GM21526 (cell line): ENCODE data around the gene FAM72B.
"Not testable (repeated sequence)": the region's sequence is repeated elsewhere in the genome, so short reads cannot be mapped to it uniquely, and the experiment has no call there.

Source experiments
- ATAC-seq: cut with Tn5 transposase; IDR thresholded peaks from one replicate; pipeline ENCODE4 v1.9.1; 2021; ENCODE audit warnings: moderate library complexity; ENCODE audit not compliant: unreplicated experiment, low FRiP score

Gene FAM72B

GRCh38 chr1:121200985-121201981 is 17.1 kb upstream of the FAM72B start:
- ATAC-seq = not testable (repeated sequence)

GRCh38 chr1:121200232-121200631 is 16.1 kb upstream of the FAM72B start:
- not testable (repeated sequence) for ATAC-seq

- ATAC-seq = not testable (repeated sequence)
Measured at GRCh38 chr1:121199763-121200162, 15.6 kb upstream of the FAM72B start.

DNA sequence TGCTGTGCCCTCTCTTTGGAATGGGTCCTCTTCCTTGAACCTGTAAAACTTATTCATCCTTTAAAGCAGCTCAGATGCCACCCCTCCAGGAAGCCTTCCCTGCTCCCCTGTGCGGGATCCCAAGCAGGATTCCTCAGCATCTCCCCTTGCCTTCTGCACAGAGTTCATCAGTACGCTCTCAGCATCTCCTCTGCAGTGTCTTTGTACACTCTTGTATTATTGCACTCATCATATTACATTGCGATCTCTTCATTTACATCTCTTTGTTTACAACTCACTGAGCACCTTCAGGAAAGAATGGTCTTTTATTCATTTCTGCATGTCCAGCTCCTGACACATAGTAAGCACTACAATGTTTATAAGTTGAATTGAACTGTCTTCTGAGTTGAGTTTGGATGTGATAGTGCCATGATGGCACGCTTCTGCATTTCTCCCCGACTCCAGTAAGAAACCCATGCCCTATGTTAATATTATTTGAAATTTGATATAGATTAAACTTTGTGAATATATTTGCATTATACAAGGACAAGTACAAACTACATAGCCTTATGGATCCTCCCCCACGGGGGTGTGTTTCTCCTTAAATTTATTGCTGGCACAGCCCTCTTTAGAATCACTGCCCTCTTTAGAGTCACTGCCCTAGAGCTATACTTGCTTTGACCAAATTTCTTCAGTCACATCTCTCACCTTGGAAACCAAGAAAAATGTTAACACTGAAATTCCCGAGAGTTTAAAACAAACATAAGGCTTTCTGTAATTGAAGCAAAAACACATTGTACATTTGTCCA is 13.1 kb upstream of the FAM72B start:
- ATAC-seq = not testable (repeated sequence)

- not testable (repeated sequence) for ATAC-seq
Measured at GRCh38 chr1:121192512-121192911, 8.4 kb upstream of the FAM72B start.

GRCh38 chr1:121187914-121188313 is 3.8 kb upstream of the FAM72B start:
- not testable (repeated sequence) for ATAC-seq

DNA sequence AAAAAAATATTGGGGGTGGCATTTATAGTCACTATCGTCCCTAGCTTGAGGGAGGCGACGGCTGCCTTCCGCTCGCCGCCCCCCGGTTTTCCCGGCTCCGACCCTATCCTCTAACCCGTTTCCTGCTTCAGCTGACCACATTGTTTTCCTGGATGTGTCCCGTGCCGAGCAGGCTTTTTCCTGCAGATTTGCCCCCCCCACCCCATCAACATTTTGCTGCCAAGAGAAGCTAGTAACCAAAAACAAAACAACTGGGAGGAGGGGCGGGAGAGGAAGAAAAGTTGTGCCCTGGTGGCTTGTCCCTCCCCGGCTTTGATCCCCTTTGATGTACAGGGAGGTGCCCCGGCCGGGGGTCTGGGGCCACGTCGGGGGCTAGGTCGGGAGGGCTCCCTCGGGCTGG is 2.1 kb upstream of the FAM72B start:
- ATAC-seq = not testable (repeated sequence)

DNA sequence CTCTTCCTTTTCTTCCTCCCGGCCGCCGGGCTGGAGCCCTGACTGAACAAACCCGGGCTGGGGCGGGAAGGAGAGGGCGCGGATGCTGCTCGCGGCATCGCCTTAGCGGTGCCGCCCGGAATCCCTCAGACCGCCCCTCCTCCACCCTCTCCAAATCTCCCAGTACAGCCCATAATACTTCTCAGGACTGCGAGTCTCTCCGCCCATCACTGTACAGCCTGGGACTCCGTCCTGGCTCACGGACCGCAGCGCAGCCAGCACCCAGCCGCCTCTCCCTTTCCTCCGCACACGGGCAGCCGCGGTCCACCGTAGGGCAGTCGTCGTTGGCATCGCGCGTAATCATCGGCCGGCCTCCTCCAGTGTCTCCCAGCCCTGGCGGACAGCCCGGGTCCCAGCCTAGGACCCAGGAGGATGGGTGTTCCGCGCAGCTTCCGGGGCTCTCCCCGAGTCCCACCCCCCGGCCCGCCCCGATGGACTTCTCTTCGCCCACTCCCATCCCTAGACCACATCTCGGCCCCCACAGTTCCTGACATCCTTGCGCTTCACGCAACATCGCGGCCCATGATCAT is 1.1 kb upstream of the FAM72B start:
- not testable (repeated sequence) for ATAC-seq

DNA sequence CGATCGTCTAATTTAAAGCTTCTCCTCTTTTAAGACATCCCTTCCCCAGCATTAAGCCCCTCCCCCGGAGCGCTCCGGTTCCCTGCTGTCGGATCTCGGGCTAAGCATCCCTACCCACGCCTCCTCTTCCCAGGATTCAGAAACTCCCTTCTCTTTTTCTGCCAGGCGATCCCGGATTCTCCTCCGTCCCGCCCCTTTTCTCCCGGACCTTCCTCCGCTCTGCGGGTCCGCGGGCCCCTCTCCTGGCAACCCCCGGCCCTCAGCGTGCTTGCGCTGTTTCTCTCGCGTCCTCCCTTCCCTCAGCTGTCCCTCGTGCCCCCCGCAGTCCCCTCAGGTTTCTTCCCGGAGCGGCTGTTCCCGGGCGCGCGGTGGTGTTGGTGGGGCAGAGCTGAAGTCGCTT is 273 bp downstream of the FAM72B start:
- not testable (repeated sequence) for ATAC-seq

GRCh38 chr1:121178197-121178596 is 5.9 kb downstream of the FAM72B start:
- not testable (repeated sequence) for ATAC-seq

DNA sequence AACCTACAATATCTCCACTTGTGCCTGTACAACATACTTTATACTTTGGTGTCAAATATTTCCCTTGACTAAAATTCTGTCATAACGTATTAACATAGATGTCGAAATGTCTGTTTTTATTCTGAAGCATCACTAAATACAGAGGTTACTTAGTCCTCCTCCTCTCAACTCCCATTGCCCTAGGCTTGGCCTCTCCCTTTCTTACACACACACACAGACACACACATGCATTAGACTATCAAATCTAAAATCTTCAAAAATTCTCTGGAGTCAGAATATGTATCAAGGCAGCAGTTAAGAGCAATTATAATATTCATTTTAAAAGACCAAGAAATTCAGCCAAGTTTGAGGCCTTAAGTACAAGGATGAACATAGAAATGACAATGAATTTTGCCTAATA is 7.5 kb downstream of the FAM72B start:
- not testable (repeated sequence) for ATAC-seq

DNA sequence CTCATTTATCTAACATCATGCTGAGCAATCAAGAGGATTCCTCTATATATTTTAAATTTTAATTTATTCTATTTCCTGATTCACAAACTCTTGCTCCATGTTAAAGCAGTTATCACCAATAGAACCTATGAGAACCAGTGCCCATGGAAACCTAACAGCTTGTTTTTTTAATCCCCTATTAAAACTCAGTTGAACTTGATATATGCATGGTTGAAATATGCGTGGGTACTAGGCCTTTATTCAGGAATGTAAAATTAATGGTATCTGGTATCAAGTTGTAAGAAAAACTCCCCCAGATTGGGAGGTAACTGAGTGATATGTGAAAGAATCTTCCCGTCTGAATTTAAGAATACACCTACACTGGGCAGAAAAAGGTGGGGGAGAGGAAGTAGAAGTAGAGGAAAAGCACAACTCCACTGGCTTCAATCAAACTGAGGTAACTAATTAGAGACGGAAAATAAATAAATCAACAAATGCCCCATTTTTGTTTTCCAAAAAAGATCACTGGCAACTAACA is 15.9 kb downstream of the FAM72B start:
- not testable (repeated sequence) for ATAC-seq

GRCh38 chr1:121167225-121167738 is 16.9 kb downstream of the FAM72B start:
- ATAC-seq = not testable (repeated sequence)

- ATAC-seq = not testable (repeated sequence)
Measured at GRCh38 chr1:121165296-121165695, 18.8 kb downstream of the FAM72B start.

GRCh38 chr1:121163850-121164757 is 20.0 kb downstream of the FAM72B start:
- not testable (repeated sequence) for ATAC-seq

GRCh38 chr1:121161199-121161901 is 22.8 kb downstream of the FAM72B start:
- not testable (repeated sequence) for ATAC-seq

DNA sequence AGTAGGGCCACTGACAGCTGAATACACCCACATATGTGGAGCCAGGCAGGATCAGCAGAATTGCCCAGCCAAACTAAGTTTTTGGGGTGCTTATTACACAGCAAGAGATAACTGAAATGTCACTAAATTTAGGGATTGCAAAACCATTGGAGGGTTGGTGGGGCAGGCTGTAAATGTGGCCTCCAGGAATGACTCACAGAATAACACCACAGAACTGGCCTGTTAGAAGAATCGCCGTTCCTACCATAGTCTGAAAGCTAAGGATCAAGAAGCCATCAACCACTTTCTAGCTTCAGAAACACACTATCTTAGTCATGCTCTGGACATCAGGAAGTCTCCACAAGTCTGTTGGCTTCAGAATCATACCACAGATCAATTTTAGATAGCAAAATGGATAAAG is 24.0 kb downstream of the FAM72B start:
- ATAC-seq = not testable (repeated sequence)

DNA sequence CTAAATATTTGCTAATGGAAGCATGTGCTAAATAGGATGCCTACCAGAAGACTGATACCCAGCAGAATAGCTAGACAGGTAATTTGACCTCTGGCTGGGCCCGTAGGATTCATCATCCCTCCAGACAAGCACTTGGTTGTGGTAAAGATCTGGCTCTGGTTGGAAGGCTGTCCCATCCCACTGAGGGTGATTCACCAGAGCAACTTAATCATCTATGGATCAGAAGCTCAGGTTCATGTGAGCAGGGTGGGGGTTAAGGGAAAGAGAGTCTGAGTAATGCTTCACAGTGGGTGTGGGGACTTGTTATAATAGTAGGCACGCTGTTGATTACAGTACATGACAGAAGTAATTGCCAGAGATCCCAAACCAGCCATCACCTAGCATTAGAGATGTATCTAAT is 26.5 kb downstream of the FAM72B start:
- not testable (repeated sequence) for ATAC-seq
